ENCODE data around the gene CEP112. TPM values are rescaled to one million over a fixed set of nuclear protein-coding genes. Genes with fewer than 3 reads are reported as not detected.

The CEP112 gene
- polyA plus RNA-seq, 1 experiment = 5.7 TPM

DNA sequence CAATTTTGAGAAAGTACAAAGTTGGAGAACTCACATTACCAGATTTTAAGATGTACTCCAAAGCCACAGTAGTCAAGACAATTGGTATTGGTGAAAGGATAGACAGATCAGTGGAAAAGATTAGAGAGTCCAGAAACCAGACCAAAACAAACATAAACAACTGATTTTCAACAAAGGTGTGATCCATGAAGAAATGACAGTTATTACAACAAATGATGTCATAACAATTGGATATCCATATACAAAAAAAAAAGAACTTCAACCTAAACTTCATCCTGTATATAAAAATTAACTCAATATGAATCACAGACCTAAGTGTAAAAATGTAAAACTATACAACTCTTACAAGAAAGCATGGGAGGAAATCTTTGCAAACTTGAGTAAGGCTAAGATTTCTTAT, 8.4 kb downstream of the CEP112 start:
- no peak for DNase-seq (ENCODE audit: low read depth, low spot score)
- ChIA-PET CTCF (no interaction called here), POLR2A (no interaction called here)
- no peaks in the 10 kb centered on the region for H3K9me3 ChIP-seq (ENCODE audit: control insufficient read depth, insufficient read depth, low read length)
- TF ChIP-seq, protein P1, sequence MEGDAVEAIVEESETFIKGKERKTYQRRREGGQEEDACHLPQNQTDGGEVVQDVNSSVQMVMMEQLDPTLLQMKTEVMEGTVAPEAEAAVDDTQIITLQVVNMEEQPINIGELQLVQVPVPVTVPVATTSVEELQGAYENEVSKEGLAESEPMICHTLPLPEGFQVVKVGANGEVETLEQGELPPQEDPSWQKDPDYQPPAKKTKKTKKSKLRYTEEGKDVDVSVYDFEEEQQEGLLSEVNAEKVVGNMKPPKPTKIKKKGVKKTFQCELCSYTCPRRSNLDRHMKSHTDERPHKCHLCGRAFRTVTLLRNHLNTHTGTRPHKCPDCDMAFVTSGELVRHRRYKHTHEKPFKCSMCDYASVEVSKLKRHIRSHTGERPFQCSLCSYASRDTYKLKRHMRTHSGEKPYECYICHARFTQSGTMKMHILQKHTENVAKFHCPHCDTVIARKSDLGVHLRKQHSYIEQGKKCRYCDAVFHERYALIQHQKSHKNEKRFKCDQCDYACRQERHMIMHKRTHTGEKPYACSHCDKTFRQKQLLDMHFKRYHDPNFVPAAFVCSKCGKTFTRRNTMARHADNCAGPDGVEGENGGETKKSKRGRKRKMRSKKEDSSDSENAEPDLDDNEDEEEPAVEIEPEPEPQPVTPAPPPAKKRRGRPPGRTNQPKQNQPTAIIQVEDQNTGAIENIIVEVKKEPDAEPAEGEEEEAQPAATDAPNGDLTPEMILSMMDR (IDR thresholded peaks at IDR 0.05; ENCODE audit: low read depth, low read length) = no peak
- H3K27me3 ChIP-seq (ENCODE audit: control insufficient read depth, insufficient read depth, low read length) = no peaks in the 10 kb centered on the region
- H3K4me3 ChIP-seq (ENCODE audit: low read depth, low read length) = no peak overlapping the region
- H3K27ac ChIP-seq (ENCODE audit: low read depth, low read length) = no peak overlapping the region

DNA sequence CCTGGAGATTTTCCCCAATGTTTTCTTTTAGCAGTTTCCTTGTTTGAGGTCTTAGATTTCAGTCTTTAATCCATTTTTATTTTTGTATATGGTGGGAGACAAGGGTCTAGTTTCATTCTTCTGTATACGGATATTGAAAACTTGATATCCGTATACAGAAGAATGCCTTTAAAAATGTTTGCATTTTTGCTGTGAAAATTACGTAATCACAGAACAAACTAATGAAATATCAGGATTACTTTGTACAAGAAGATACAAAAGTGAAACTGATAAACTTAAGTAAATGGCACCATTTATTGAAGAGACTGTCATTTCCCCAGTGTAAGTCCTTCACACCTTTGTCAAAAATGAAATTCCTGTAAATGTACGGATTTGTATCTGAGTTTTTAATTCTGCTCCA, 13.3 kb downstream of the CEP112 start:
- no peak overlapping the region for H3K27ac ChIP-seq (ENCODE audit: low read depth, low read length)
- TF ChIP-seq, protein P1 (IDR thresholded peaks at IDR 0.05; ENCODE audit: low read depth, low read length) = no peak
- POLR2A ChIA-PET = no interaction called here
- DNase-seq (ENCODE audit: low read depth, low spot score) = no peak
- CTCF ChIA-PET = no interaction called here
- no peak overlapping the region for H3K4me3 ChIP-seq (ENCODE audit: low read depth, low read length)
- no peaks in the 10 kb centered on the region for H3K9me3 ChIP-seq (ENCODE audit: control insufficient read depth, insufficient read depth, low read length)
- H3K27me3 ChIP-seq (ENCODE audit: control insufficient read depth, insufficient read depth, low read length) = no peaks in the 10 kb centered on the region

DNA sequence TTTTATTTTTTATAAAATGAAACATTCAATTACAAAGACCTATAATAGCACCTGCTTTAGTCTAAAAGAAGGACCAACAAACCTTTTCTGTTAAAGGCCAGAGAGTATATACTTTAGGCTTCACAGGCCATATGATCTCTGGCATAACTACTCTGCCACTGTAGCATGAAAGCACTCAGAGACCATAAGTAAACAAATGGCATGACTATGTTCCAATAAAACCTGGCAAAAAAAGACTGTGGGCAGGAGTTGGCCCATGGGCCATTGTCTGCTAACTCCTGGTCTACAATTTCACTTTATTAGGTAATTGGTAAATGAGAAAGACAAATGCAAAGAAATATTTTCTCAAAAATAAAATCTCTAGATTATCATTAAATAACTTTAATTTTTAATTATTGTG, 14.9 kb downstream of the CEP112 start:
- Histone ChIP-seq H3K27me3 (ENCODE audit: control insufficient read depth, insufficient read depth, low read length) (no peaks in the 10 kb centered on the region), H3K4me3 (ENCODE audit: low read depth, low read length) (no peak overlapping the region), H3K9me3 (ENCODE audit: control insufficient read depth, insufficient read depth, low read length) (no peaks in the 10 kb centered on the region), H3K27ac (ENCODE audit: low read depth, low read length) (no peak overlapping the region)
- TF ChIP-seq, protein P1 (IDR thresholded peaks at IDR 0.05; ENCODE audit: low read depth, low read length) = no peak
- ChIA-PET CTCF (no interaction called here), POLR2A (no interaction called here)
- DNase-seq (ENCODE audit: low read depth, low spot score) = no peak

DNA sequence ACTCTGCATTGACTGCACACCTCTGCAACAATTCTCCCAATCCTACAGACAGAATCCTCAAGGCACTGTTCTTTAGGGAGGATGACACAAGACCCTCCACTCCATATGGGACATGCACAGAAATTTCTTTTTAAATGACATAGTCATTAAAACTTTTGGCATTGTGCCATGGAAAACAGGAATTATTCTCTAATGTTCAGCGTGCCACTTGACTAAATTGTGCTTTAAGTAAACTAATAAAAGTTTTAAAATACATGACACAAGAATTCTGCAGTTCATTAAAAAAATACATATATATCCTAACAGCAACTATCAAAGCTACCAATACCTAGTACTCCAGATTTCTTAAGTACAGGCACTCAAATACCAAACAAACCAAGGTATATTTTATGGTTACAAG, 16.0 kb downstream of the CEP112 start:
- Histone ChIP-seq H3K9me3 (ENCODE audit: control insufficient read depth, insufficient read depth, low read length) (no peaks in the 10 kb centered on the region), H3K4me3 (ENCODE audit: low read depth, low read length) (no peak overlapping the region), H3K27me3 (ENCODE audit: control insufficient read depth, insufficient read depth, low read length) (no peaks in the 10 kb centered on the region), H3K27ac (ENCODE audit: low read depth, low read length) (no peak overlapping the region)
- ChIA-PET POLR2A (no interaction called here), CTCF (no interaction called here)
- TF ChIP-seq, protein P1 (IDR thresholded peaks at IDR 0.05; ENCODE audit: low read depth, low read length) = no peak
- no peak for DNase-seq (ENCODE audit: low read depth, low spot score)

DNA sequence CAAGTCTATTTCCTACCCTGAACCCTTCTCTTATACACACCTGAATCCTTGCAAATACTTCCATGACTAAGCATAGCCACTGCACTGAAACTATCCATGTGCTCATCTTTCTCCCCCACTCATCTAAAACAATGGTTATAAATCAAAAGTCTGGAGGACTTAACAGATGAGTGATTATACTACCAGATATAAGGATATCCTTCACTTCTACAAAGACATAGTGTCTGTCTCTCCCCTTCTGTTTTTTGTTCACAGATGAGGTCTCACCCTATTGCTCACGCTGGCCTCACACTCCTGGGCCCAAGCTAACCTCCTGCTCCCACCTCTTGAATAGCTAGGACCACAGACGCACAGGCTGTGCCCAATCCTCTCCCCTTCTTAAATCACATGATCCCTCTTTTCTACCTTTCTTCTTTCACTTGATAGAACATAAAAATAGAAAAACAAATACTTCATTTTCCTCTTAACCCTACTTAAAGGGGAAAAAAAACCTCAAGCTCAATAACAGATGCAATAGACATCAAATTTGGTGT, 19.2 kb downstream of the CEP112 start:
- Histone ChIP-seq H3K4me3 (ENCODE audit: low read depth, low read length) (no peak overlapping the region), H3K27me3 (ENCODE audit: control insufficient read depth, insufficient read depth, low read length) (no peaks in the 10 kb centered on the region), H3K27ac (ENCODE audit: low read depth, low read length) (no peak overlapping the region), H3K9me3 (ENCODE audit: control insufficient read depth, insufficient read depth, low read length) (no peaks in the 10 kb centered on the region)
- POLR2A ChIA-PET = no interaction called here
- TF ChIP-seq, protein P1 (IDR thresholded peaks at IDR 0.05; ENCODE audit: low read depth, low read length) = no peak
- DNase-seq (ENCODE audit: low read depth, low spot score) = no peak
- CTCF ChIA-PET = no interaction called here

All from AG04450 (cell line).